Loucy (cell line): ENCODE data around the gene CDH4.

ENCODE experiments used
- H2AFZ ChIP-seq: fragments of 200-600 bp; sonication (generic); 2 replicates; pipeline ENCODE4 v1.6.0; 2016; ENCODE audit warnings: antibody characterized with exemption, mild to moderate bottlenecking, low read length, moderate library complexity
- H3F3A ChIP-seq: fragments of 200-600 bp; 2 replicates; pipeline ENCODE4 v1.6.0; 2016; ENCODE audit warnings: antibody characterized with exemption, low read depth, mild to moderate bottlenecking
- H3K27me3 ChIP-seq: fragments of 200-600 bp; sonication (generic); 2 replicates; pipeline ENCODE4 v1.6.1; 2014; ENCODE audit warnings: low read length, mild to moderate bottlenecking; ENCODE audit not compliant: insufficient read depth, poor library complexity, severe bottlenecking
- H3K36me3 ChIP-seq: fragments of 200-600 bp; sonication (generic); 2 replicates; pipeline ENCODE4 v1.6.1; 2016; ENCODE audit warnings: low read length; ENCODE audit not compliant: insufficient read depth
- H3K4me1 ChIP-seq: fragments of 200-600 bp; sonication (generic); 2 replicates; pipeline ENCODE4 v1.5.1; 2014; ENCODE audit warnings: low read length, mild to moderate bottlenecking; ENCODE audit not compliant: insufficient read depth, poor library complexity, severe bottlenecking
- H3K4me2 ChIP-seq: fragments of 200-600 bp; sonication (generic); 2 replicates; pipeline ENCODE4 v1.6.0; 2014; ENCODE audit warnings: antibody characterized with exemption, low read length, low read depth, mild to moderate bottlenecking; ENCODE audit not compliant: poor library complexity, severe bottlenecking
- H3K4me3 ChIP-seq: fragments of 200-600 bp; sonication (generic); 2 replicates; pipeline ENCODE4 v1.5.1; 2014; ENCODE audit warnings: low read length, mild to moderate bottlenecking, mixed read lengths; ENCODE audit not compliant: poor library complexity, severe bottlenecking
- H3K79me2 ChIP-seq: fragments of 200-600 bp; sonication (generic); 2 replicates; pipeline ENCODE4 v1.6.1; 2014; ENCODE audit warnings: low read length; ENCODE audit not compliant: insufficient read depth
- H3K9ac ChIP-seq: fragments of 200-600 bp; sonication (generic); 2 replicates; pipeline ENCODE4 v1.6.0; 2014; ENCODE audit warnings: mild to moderate bottlenecking, low read depth, low read length, moderate library complexity; ENCODE audit not compliant: poor library complexity, severe bottlenecking
- H3K9me2 ChIP-seq: fragments of 200-600 bp; sonication (generic); replicated peaks from 2 replicates; pipeline ENCODE4 v1.6.1; 2016; ENCODE audit warnings: low read depth, low read length, mixed read lengths
- H3K9me3 ChIP-seq: fragments of 200-600 bp; sonication (generic); 2 replicates; pipeline ENCODE4 v1.6.1; 2014; ENCODE audit warnings: mild to moderate bottlenecking, antibody characterized with exemption, low read length, low read depth; ENCODE audit not compliant: insufficient read depth
- H4K20me1 ChIP-seq: fragments of 200-600 bp; sonication (generic); 2 replicates; pipeline ENCODE4 v1.6.0; 2014; ENCODE audit warnings: antibody characterized with exemption, low read length, mild to moderate bottlenecking; ENCODE audit not compliant: insufficient read depth, poor library complexity, severe bottlenecking
- CTCF ChIP-seq: fragments of 200-600 bp; sonication (generic); conservative IDR thresholded peaks from 2 replicates; pipeline ENCODE4 v1.5.1; 2014; ENCODE audit warnings: mild to moderate bottlenecking, antibody characterized with exemption, low read length
- EZH2phosphoT487 ChIP-seq: fragments of 200-600 bp; IDR thresholded peaks from 2 replicates; pipeline ENCODE4 v1.6.1; 2018; ENCODE audit warnings: antibody characterized with exemption, mild to moderate bottlenecking, moderate library complexity, borderline replicate concordance

The CDH4 gene

DNA sequence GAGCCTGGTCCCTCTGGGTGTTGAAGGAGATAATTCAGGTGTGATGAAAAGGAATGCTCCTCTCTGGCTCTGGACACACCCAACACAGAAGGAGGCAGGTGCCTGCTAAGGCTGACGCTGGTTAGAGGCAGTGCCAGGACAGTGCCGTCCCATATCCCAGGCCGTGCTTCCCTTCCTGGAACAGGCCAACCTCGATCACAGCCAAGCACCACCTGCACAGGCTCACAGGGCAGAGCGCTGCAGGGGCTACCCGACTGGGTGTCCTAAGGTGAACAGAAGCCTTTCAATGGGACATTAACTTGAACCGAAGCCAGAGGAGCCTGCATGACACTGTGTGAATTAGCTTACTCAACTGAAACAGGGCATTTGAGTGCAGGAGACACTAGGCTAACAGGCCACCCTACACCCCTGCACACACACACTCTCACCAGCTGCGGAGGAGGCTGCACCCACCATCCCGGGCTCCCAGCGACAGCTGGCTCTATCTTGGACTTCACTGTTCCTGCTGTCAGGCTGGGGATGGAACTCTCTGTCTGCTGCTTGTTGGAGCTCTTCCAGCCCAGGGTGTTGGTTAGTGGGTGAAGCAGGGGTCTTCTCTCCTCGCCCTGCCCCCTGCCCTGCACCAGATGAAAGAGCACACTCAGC is 466.4 kb downstream of the CDH4 start:
- H3K4me1 ChIP-seq: no peaks in the 10 kb centered on the region
- no peaks in the 10 kb centered on the region for H3K79me2 ChIP-seq
- H3K9ac ChIP-seq: no peak overlapping the region
- no peaks in the 10 kb centered on the region for H4K20me1 ChIP-seq
- no peak overlapping the region for H3K4me3 ChIP-seq
- no peaks in the 10 kb centered on the region for H3K36me3 ChIP-seq
- H2AFZ ChIP-seq: no peak overlapping the region
- TF ChIP-seq CTCF: no peak
- TF ChIP-seq EZH2phosphoT487: no peak
- peaks cover 13% of the 10 kb centered on the region; the same call in 1 of the 2 replicates for H3K9me3 ChIP-seq
- H3K9me2 ChIP-seq: no peaks in the 10 kb centered on the region
- H3K4me2 ChIP-seq: no peak overlapping the region
- H3F3A ChIP-seq: no peaks in the 10 kb centered on the region
- H3K27me3 ChIP-seq: no peaks in the 10 kb centered on the region

DNA sequence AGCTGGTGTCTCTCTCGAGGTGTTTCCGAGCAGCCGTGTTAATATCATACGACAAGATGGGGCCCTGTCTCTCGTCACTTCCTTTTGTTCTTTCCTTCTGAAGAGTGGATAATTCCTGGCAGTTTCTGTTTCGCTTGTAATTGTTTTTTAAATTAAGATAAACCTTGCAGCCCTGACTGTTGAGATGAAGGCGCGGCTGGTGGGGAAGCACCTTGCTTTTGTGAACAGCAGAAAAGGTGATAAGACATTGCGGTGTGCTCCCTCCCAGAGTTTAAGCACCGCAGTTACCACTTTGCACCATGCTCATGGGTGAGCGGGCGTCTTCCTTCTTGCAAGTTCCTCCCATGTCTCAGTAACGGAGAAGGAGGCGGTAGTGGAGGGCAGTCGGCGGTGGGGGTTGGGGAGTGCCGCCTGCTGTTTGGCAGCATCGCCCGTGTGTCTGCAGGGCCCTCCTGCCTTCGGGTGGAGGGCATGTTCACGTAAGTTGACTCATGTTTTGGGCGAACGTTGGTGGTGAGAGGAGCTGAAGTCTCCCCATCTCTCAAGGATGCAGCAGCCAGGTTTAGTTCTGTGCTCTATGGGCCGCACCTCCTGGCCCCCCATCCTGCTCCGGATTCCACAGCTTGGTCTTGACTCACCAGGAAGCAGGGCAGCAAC is 467.8 kb downstream of the CDH4 start:
- no peak overlapping the region for H3K4me2 ChIP-seq
- TF ChIP-seq CTCF (no peak), EZH2phosphoT487 (no peak)

GRCh38 chr20:61720348-61720696 is 468.3 kb downstream of the CDH4 start:
- Histone ChIP-seq H3K27me3 (no peaks in the 10 kb centered on the region), H3K4me1 (no peaks in the 10 kb centered on the region), H3K4me3 (no peak overlapping the region), H3F3A (no peaks in the 10 kb centered on the region), H2AFZ (no peak overlapping the region), H3K9me2 (no peaks in the 10 kb centered on the region), H3K9ac (no peak overlapping the region), H3K79me2 (no peaks in the 10 kb centered on the region), H3K36me3 (no peaks in the 10 kb centered on the region), H3K9me3 (peaks cover 11% of the 10 kb centered on the region; the same call in 1 of the 2 replicates), H4K20me1 (no peaks in the 10 kb centered on the region), H3K4me2 (no peak overlapping the region)
- TF ChIP-seq CTCF (no peak), EZH2phosphoT487 (no peak)

More for the DNA sequence above, 467.8 kb downstream of the CDH4 start:
- Histone ChIP-seq H4K20me1 (no peaks in the 10 kb centered on the region), H3K4me1 (no peaks in the 10 kb centered on the region), H3K36me3 (no peaks in the 10 kb centered on the region), H3K27me3 (no peaks in the 10 kb centered on the region), H3K9me3 (peaks cover 13% of the 10 kb centered on the region; the same call in 1 of the 2 replicates), H3K9me2 (no peaks in the 10 kb centered on the region), H3K4me3 (no peak overlapping the region), H3K9ac (no peak overlapping the region), H3F3A (no peaks in the 10 kb centered on the region), H3K79me2 (no peaks in the 10 kb centered on the region), H2AFZ (no peak overlapping the region)
